GM18505 (cell line): Measurements from ENCODE around the gene WNT11.

Source experiments
- ATAC-seq: cut with Tn5 transposase; IDR thresholded peaks from one replicate; pipeline ENCODE4 v1.9.1; 2021; ENCODE audit not compliant: unreplicated experiment
- POLR2A ChIP-seq: IDR thresholded peaks from 4 replicates; pipeline ENCODE4 v1.6.1; 2011; ENCODE audit warnings: borderline replicate concordance; ENCODE audit not compliant: insufficient read depth, insufficient read length; ENCODE audit errors: extremely low read depth

Gene WNT11

GRCh38 chr11:76243193-76243956 is 37.1 kb upstream of the WNT11 start:
- no peak for ATAC-seq
- TF ChIP-seq POLR2A, result no peak

GRCh38 chr11:76242004-76242779 is 35.9 kb upstream of the WNT11 start:
- no peak for TF ChIP-seq POLR2A
- no peak for ATAC-seq

GRCh38 chr11:76241243-76242000 is 35.1 kb upstream of the WNT11 start:
- no peak for TF ChIP-seq POLR2A
- ATAC-seq, result no peak

GRCh38 chr11:76240666-76241065 is 34.4 kb upstream of the WNT11 start:
- no peak for ATAC-seq
- TF ChIP-seq POLR2A, result no peak

GRCh38 chr11:76240161-76240540 is 33.8 kb upstream of the WNT11 start:
- no peak for TF ChIP-seq POLR2A
- no peak for ATAC-seq

- no peak for TF ChIP-seq POLR2A
- no peak for ATAC-seq
Observed at GRCh38 chr11:76239483-76240160, 33.3 kb upstream of the WNT11 start.

- TF ChIP-seq POLR2A, result no peak
- no peak for ATAC-seq
Observed at GRCh38 chr11:76238551-76238950, 32.2 kb upstream of the WNT11 start.

- no peak for TF ChIP-seq POLR2A
- no peak for ATAC-seq
Observed at GRCh38 chr11:76237914-76238313, 31.6 kb upstream of the WNT11 start.

GRCh38 chr11:76237000-76237649 is 30.8 kb upstream of the WNT11 start:
- ATAC-seq, result no peak
- TF ChIP-seq POLR2A, result no peak

- TF ChIP-seq POLR2A, result no peak
- peak; percentile 23 for ATAC-seq
Observed at GRCh38 chr11:76236092-76236999, 30.0 kb upstream of the WNT11 start.

GRCh38 chr11:76235233-76236091 is 29.2 kb upstream of the WNT11 start:
- ATAC-seq, result peak; percentile 71

More at GRCh38 chr11:76235233-76236091, 29.2 kb upstream of the WNT11 start:
- TF ChIP-seq POLR2A, result peak; percentile 47
